HEK293 (cell line): ENCODE data around the gene MTFP1.

Experiments
- CTCF ChIA-PET: fragments of 350-600 bp; formaldehyde crosslinking; extraction: SDS; loops from one replicate; lab custom pipeline; 2021; ENCODE audit warnings: antibody characterized with exemption; lab: Yijun Ruan, JAX
- POLR2A ChIA-PET: fragments of 300-600 bp; formaldehyde crosslinking; extraction: SDS; loops from one replicate; lab custom pipeline; 2020; ENCODE audit warnings: antibody characterized with exemption, inconsistent platforms; lab: Yijun Ruan, JAX
- H3K27ac ChIP-seq: fragments of 200-500 bp; sonication (Bioruptor generic); 2 replicates; pipeline ENCODE4 v1.5.1; 2014; ENCODE audit warnings: low read depth, low read length, control low read depth, inconsistent platforms; ENCODE audit errors: extremely low read depth
- H3K36me3 ChIP-seq, 2 experiments: fragments of 200-500 bp in 1 of 2; sonication (Bioruptor generic) in 1 of 2; 1 replicate in 1 of 2; 2 replicates in 1 of 2; pipeline ENCODE4 v1.5.1; 2014 to 2017; ENCODE audit warnings: inconsistent platforms in 2 of 2, low read length in 2 of 2; ENCODE audit not compliant: control insufficient read depth in 2 of 2, insufficient read depth in 1 of 2
- H3K4me1 ChIP-seq: fragments of 200-500 bp; sonication (Bioruptor generic); 2 replicates; pipeline ENCODE4 v1.5.1; 2014; ENCODE audit warnings: mild to moderate bottlenecking, low read length, inconsistent platforms; ENCODE audit not compliant: control insufficient read depth, insufficient read depth
- H3K4me3 ChIP-seq: 2 replicates; pipeline ENCODE4 v1.5.1; 2011; ENCODE audit warnings: low read depth, mild to moderate bottlenecking, control low read depth, low read length, moderate library complexity
- H3K9me3 ChIP-seq: fragments of 200-500 bp; sonication (Bioruptor generic); 2 replicates; pipeline ENCODE4 v1.5.1; 2014; ENCODE audit warnings: low read depth, low read length, inconsistent platforms; ENCODE audit not compliant: control insufficient read depth, insufficient read depth
- ATF2 ChIP-seq: fragments of 450-650 bp; formaldehyde crosslinking; IDR thresholded peaks from 2 replicates; pipeline ENCODE4 v1.5.1; 2016; ENCODE audit warnings: missing biosample characterization, missing genetic modification characterization, low read depth
- HOXD13 ChIP-seq: sonication (generic); formaldehyde crosslinking; IDR thresholded peaks from 2 replicates; pipeline ENCODE4 v1.8.0; 2022; ENCODE audit warnings: missing genetic modification reagents, borderline replicate concordance
- KLF9 ChIP-seq: fragments of 450-650 bp; formaldehyde crosslinking; IDR thresholded peaks from 2 replicates; pipeline ENCODE4 v1.5.1; 2016; ENCODE audit warnings: missing biosample characterization, missing genetic modification characterization, low read depth
- TSHZ1 ChIP-seq: fragments of 450-650 bp; formaldehyde crosslinking; IDR thresholded peaks from 2 replicates; pipeline ENCODE4 v1.5.1; 2016; ENCODE audit warnings: missing biosample characterization, missing genetic modification characterization, borderline replicate concordance
- ZBTB44 ChIP-seq: fragments of 450-650 bp; IDR thresholded peaks from 2 replicates; pipeline ENCODE4 v1.5.1; 2018; ENCODE audit warnings: missing biosample characterization, mild to moderate bottlenecking, missing genetic modification characterization
- ZNF341 ChIP-seq: fragments of 450-650 bp; formaldehyde crosslinking; IDR thresholded peaks from 2 replicates; pipeline ENCODE4; 2016; ENCODE audit warnings: low read depth, missing biosample characterization, missing genetic modification characterization
- ZNF398 ChIP-seq: fragments of 450-650 bp; formaldehyde crosslinking; IDR thresholded peaks from 2 replicates; pipeline ENCODE4 v1.5.1; 2017; ENCODE audit warnings: missing biosample characterization, missing genetic modification characterization
- ZNF449 ChIP-seq: fragments of 450-650 bp; formaldehyde crosslinking; IDR thresholded peaks from 2 replicates; pipeline ENCODE4 v1.5.1; 2017; ENCODE audit warnings: missing biosample characterization, mild to moderate bottlenecking, missing genetic modification characterization, moderate library complexity
- ZNF529 ChIP-seq: fragments of 450-650 bp; formaldehyde crosslinking; IDR thresholded peaks from 2 replicates; pipeline ENCODE4 v1.5.1; 2017; ENCODE audit warnings: missing genetic modification characterization, missing biosample characterization; ENCODE audit not compliant: insufficient replicate concordance
- ZNF555 ChIP-seq: fragments of 450-650 bp; formaldehyde crosslinking; conservative IDR thresholded peaks from 2 replicates; pipeline ENCODE4 v1.5.1; 2017; ENCODE audit warnings: missing biosample characterization, mild to moderate bottlenecking, missing genetic modification characterization, inconsistent platforms
- ZNF580 ChIP-seq: fragments of 450-650 bp; formaldehyde crosslinking; IDR thresholded peaks from 2 replicates; pipeline ENCODE4 v1.5.1; 2016; ENCODE audit warnings: missing biosample characterization, missing genetic modification characterization
- ZNF768 ChIP-seq: fragments of 450-650 bp; formaldehyde crosslinking; IDR thresholded peaks from 2 replicates; pipeline ENCODE4 v1.5.1; 2018; ENCODE audit warnings: missing biosample characterization, mild to moderate bottlenecking, missing genetic modification characterization
- ZSCAN4 ChIP-seq: fragments of 450-650 bp; formaldehyde crosslinking; IDR thresholded peaks from 2 replicates; pipeline ENCODE4 v1.5.1; 2017; ENCODE audit warnings: missing biosample characterization, missing genetic modification characterization

MTFP1 gene

GRCh38 chr22:30399718-30400117 lies 25.9 kb upstream of the MTFP1 start:
- POLR2A ChIA-PET, result interaction anchor here (0.9 kb wide), 1 partner anchor 9 kb away, joined by 3 read pairs; no protein-coding TSS in a partner anchor
- no peak overlapping the region for H3K27ac ChIP-seq
- H3K9me3 ChIP-seq, result no peaks in the 10 kb centered on the region
- H3K4me3 ChIP-seq, result no peak overlapping the region
- H3K36me3 ChIP-seq, result peaks cover 0 to 16% of the 10 kb centered on the region in 2 experiments; a peak in 2 of 3 replicates
- TF ChIP-seq ATF2 (tag by site-specific recombination) (no peak), KLF9 (no peak), TSHZ1 (no peak), ZNF768 (tag by site-specific recombination) (0 out of 2 replicates have a peak, but pooled peaks have one; percentile 53), ZNF555 (no peak), ZNF580 (tag by site-specific recombination) (no peak)
- CTCF ChIA-PET, result interaction anchor here (1.0 kb wide), 1 partner anchor 82 kb away, joined by 3 read pairs; no protein-coding TSS in a partner anchor
- H3K4me1 ChIP-seq, result peaks cover 3% of the 10 kb centered on the region; the same call in 1 of the 2 replicates

- Histone ChIP-seq H3K4me1 (peaks cover 3% of the 10 kb centered on the region; the same call in 1 of the 2 replicates), H3K9me3 (no peaks in the 10 kb centered on the region), H3K27ac (no peak overlapping the region), H3K4me3 (no peak overlapping the region), H3K36me3 (peaks cover 0 to 16% of the 10 kb centered on the region in 2 experiments; a peak in 2 of 3 replicates)
- no peak for TF ChIP-seq ZNF449 (tag by site-specific recombination)
- no peak for TF ChIP-seq ZBTB44 (tag by site-specific recombination)
- TF ChIP-seq ZNF341 (tag by site-specific recombination), result 0 out of 2 replicates have a peak, but pooled peaks have one; percentile 12
- TF ChIP-seq ZSCAN4 (tag by site-specific recombination), result no peak
- no peak for TF ChIP-seq ZNF529 (tag by site-specific recombination)
- TF ChIP-seq ZNF398 (tag by site-specific recombination), result no peak
- TF ChIP-seq HOXD13, result no peak
- ChIA-PET POLR2A (interaction anchor here (0.6 to 0.9 kb wide), 3 partner anchors 9 to 23 kb away, joined by 3 to 6 read pairs (median 4); no protein-coding TSS in a partner anchor), CTCF (interaction anchor here (1.0 kb wide), 1 partner anchor 81 kb away, joined by 3 read pairs; no protein-coding TSS in a partner anchor)
These were observed 25.4 kb upstream of the MTFP1 start for GRCh38 chr22:30400159-30400558.
